Esophagus squamous epithelium (tissue), 5 donors: Measurements from ENCODE around the gene GPR132. TPM values are rescaled to one million over a fixed set of nuclear protein-coding genes. Genes with fewer than 3 reads are reported as not detected.
A peak's percentile ranks its signal among the peaks of the same experiment; 100 is the strongest.
"Not testable (repeated sequence)": the region's sequence is repeated elsewhere in the genome, so short reads cannot be mapped to it uniquely, and the experiment has no call there.

ENCODE experiments used
- DNase-seq: peaks from one replicate; lab custom pipeline; 2025; lab: John Stamatoyannopoulos, UW
- H3K27ac ChIP-seq, 4 donors: fragments of 200-600 bp; sonication (generic); one replicate each; pipeline ENCODE4 v1.5.1; 2016 to 2019; ENCODE audit warnings: mild to moderate bottlenecking in 1 of 4
- H3K27me3 ChIP-seq, 4 donors: fragments of 200-600 bp; sonication (generic); 1 replicate in 3 of 4; 2 replicates in 1 of 4; pipeline versions ENCODE4 v1.5.1 to v1.6.0; 2017 to 2021; ENCODE audit warnings: antibody characterized with exemption in 1 of 4
- H3K36me3 ChIP-seq, 3 donors: fragments of 200-600 bp; sonication (generic); one replicate each; pipeline ENCODE4 v1.5.1; 2016 to 2019
- H3K4me1 ChIP-seq, 3 donors: fragments of 200-600 bp; sonication (generic); one replicate each; pipeline ENCODE4 v1.5.1; 2017 to 2019
- H3K4me3 ChIP-seq, 4 donors: fragments of 200-600 bp; sonication (generic); 1 replicate in 3 of 4; 2 replicates in 1 of 4; pipeline ENCODE4 v1.5.1; 2016 to 2019; ENCODE audit warnings: mild to moderate bottlenecking in 2 of 4, moderate library complexity in 1 of 4
- H3K9me3 ChIP-seq, 3 donors: fragments of 200-600 bp; sonication (generic); one replicate each; pipeline ENCODE4 v1.5.1; 2016 to 2019
- CTCF ChIP-seq, 6 experiments: fragments of 450-650 bp in 4 of 6; fragments of 200-600 bp in 2 of 6; sonication (generic) in 2 of 6; IDR thresholded peaks; one replicate each; pipeline ENCODE4 v1.5.1; 2016 to 2019; ENCODE audit warnings: antibody characterized with exemption in 6 of 6, mild to moderate bottlenecking in 4 of 6, moderate library complexity in 4 of 6
- POLR2A ChIP-seq, 4 donors: fragments of 450-650 bp; IDR thresholded peaks; one replicate each; pipeline ENCODE4 v1.6.1; 2017; ENCODE audit warnings: antibody characterized with exemption in 4 of 4, mild to moderate bottlenecking in 4 of 4, moderate library complexity in 3 of 4
- WGBS, 2 donors: methylation state at CpG; one replicate each; pipeline ENCODE4 v1.1.5; 2018; 5-methylcytosine and 5-hydroxymethylcytosine counted together
- intact Hi-C: fragments of 100-400 bp; cut with DNase I; formaldehyde crosslinking; loops from one replicate; pipeline ENCODE4 v1.15.0; 2022
- total RNA-seq, 4 donors: library from RNA; depleted of rRNA; stranded (reverse); fragments of >200 nt; gene quantifications; one replicate each; pipeline ENCODE4 v1.1.0, GENCODE V29; 2016
- donor health status: DM: yes; HTN: yes; CAD: no.

Gene GPR132
- total RNA-seq, 4 donors from 2014 or later = 0.79 to 5.0 (median 1.6) TPM

- peaks cover 0 to 54% (median 3%) of the 10 kb centered on the region in 3 donors for H3K4me1 ChIP-seq
- H3K4me3 ChIP-seq = peak overlapping the region in 1 of 4 donors; percentile 57
- no peaks in the 10 kb centered on the region for H3K9me3 ChIP-seq
- peaks cover 0 to 54% (median 0%) of the 10 kb centered on the region in 4 donors for H3K27me3 ChIP-seq
- H3K27ac ChIP-seq = peak overlapping the region in 3 of 4 donors; percentile 69 to 81 (median 79)
- no peak for TF ChIP-seq POLR2A (IDR thresholded peaks at IDR 0.05)
- TF ChIP-seq CTCF (IDR thresholded peaks at IDR 0.05) = no peak
- H3K36me3 ChIP-seq = no peaks in the 10 kb centered on the region
- WGBS, 2 donors = 67% methylated on average over 4 of the region's 28 CpGs; no CpG with 5 or more reads in 1 of the 2 donors
- DNase-seq = no peak
- intact Hi-C loops = no loop called here
Measured at GRCh38 chr14:105066240-105067071, 1.2 kb upstream of the GPR132 start.

- Histone ChIP-seq H3K27ac (peak overlapping the region; percentile 69 to 81 (median 74)), H3K27me3 (peaks cover 0 to 50% (median 0%) of the 10 kb centered on the region in 4 donors), H3K4me1 (peaks cover under 1 to 59% (median 3%) of the 10 kb centered on the region in 3 donors), H3K36me3 (no peaks in the 10 kb centered on the region), H3K9me3 (no peaks in the 10 kb centered on the region), H3K4me3 (peak overlapping the region; percentile 15 to 57 (median 36))
- no peak for TF ChIP-seq CTCF (IDR thresholded peaks at IDR 0.05)
- TF ChIP-seq POLR2A (IDR thresholded peaks at IDR 0.05) = no peak
- intact Hi-C loops = no loop called here
- no peak for DNase-seq
- WGBS, 2 donors = 56 to 85% methylated on average over 2 of the region's 12 CpGs
Measured at GRCh38 chr14:105064721-105065143, 498 bp downstream of the GPR132 start.

- TF ChIP-seq POLR2A (IDR thresholded peaks at IDR 0.05) = no peak
- no peak for TF ChIP-seq CTCF (IDR thresholded peaks at IDR 0.05)
- H3K27me3 ChIP-seq = peaks cover 0 to 46% (median 0%) of the 10 kb centered on the region in 4 donors
- no peak for DNase-seq
- no peaks in the 10 kb centered on the region for H3K9me3 ChIP-seq
- intact Hi-C loops = no loop called here
- H3K27ac ChIP-seq = peak overlapping the region in 3 of 4 donors; percentile 70 to 81 (median 79)
- WGBS, 2 donors = 62 to 69% methylated on average over 8 to 10 of the region's 10 CpGs
- H3K4me1 ChIP-seq = peaks cover 7 to 67% (median 8%) of the 10 kb centered on the region in 3 donors
- H3K4me3 ChIP-seq = peak overlapping the region in 3 of 4 donors; percentile 28 to 57 (median 43)
- no peaks in the 10 kb centered on the region for H3K36me3 ChIP-seq
Measured at GRCh38 chr14:105064001-105064400, 1.2 kb downstream of the GPR132 start.

- H3K9me3 ChIP-seq, DNase-seq, intact Hi-C loops, H3K36me3 ChIP-seq: not testable (repeated sequence)
- WGBS, 2 donors = 68 to 73% methylated on average over 6 to 10 of the region's 10 CpGs
- Histone ChIP-seq H3K4me1 (peaks cover 8 to 72% (median 12%) of the 10 kb centered on the region in 3 donors), H3K27me3 (peaks cover 0 to 47% (median 0%) of the 10 kb centered on the region in 4 donors), H3K4me3 (peak overlapping the region in 2 of 4 donors; percentile 43 to 57), H3K27ac (peak overlapping the region in 2 of 4 donors; percentile 79 to 81)
Measured at GRCh38 chr14:105063506-105063905, 1.7 kb downstream of the GPR132 start.

GRCh38 chr14:105063056-105063455 lies 2.2 kb downstream of the GPR132 start:
- Histone ChIP-seq H3K36me3 (no peaks in the 10 kb centered on the region), H3K27me3 (peaks cover 0 to 45% (median 0%) of the 10 kb centered on the region in 4 donors), H3K27ac (peak overlapping the region in 1 of 4 donors; percentile 79), H3K9me3 (no peaks in the 10 kb centered on the region), H3K4me1 (peaks cover 8 to 71% (median 12%) of the 10 kb centered on the region in 3 donors), H3K4me3 (peak overlapping the region in 2 of 4 donors; percentile 43 to 57)
- WGBS, 2 donors = 65 to 70% methylated on average over 6 to 10 of the region's 10 CpGs
- no peak for DNase-seq
- intact Hi-C loops = no loop called here
- no peak for TF ChIP-seq CTCF (IDR thresholded peaks at IDR 0.05)
